Measurements from ENCODE around the gene COL6A2. TPM values are rescaled to one million over a fixed set of nuclear protein-coding genes. Genes with fewer than 3 reads are reported as not detected.
A peak's percentile ranks its signal among the peaks of the same experiment; 100 is the strongest.
"Not testable (repeated sequence)": the region's sequence is repeated elsewhere in the genome, so short reads cannot be mapped to it uniquely, and the experiment has no call there.

Gene COL6A2
- total and polyA plus RNA-seq, 2 experiments from 2014 or later = 509 to 832 TPM

- H4K20me1 ChIP-seq (ENCODE audit: insufficient read depth, poor library complexity, severe bottlenecking) = no peaks in the 10 kb centered on the region
- peaks cover 17% of the 10 kb centered on the region for H3K79me2 ChIP-seq
- H3K4me3 ChIP-seq = no peak overlapping the region
- no peaks in the 10 kb centered on the region for H3K9me2 ChIP-seq (replicated peaks; ENCODE audit: insufficient read depth)
- no peak for TF ChIP-seq CTCF (IDR thresholded peaks at IDR 0.05; ENCODE audit: poor library complexity)
- TF ChIP-seq EZH2 (IDR thresholded peaks at IDR 0.05; ENCODE audit: borderline replicate concordance) = no peak
- TF ChIP-seq EZH2phosphoT487 (IDR thresholded peaks at IDR 0.05; ENCODE audit: low read depth, severe bottlenecking, unreplicated experiment) = no peak
- H3K4me1 ChIP-seq (ENCODE audit: insufficient read depth) = no peaks in the 10 kb centered on the region
- H2AFZ ChIP-seq = no peak overlapping the region
- H3K27me3 ChIP-seq = no peaks in the 10 kb centered on the region
- no peaks in the 10 kb centered on the region for H3K36me3 ChIP-seq (replicated peaks; ENCODE audit: insufficient read depth, low read depth)
- DNase-seq (ENCODE audit: low spot score) = no peak
- no peak overlapping the region for H3K4me2 ChIP-seq
- 92% methylated on average over 15 of the region's 21 CpGs for WGBS (ENCODE audit: low lambda C conversion rate, missing lambda C conversion rate)
- no peak overlapping the region for H3K27ac ChIP-seq
- H3K9me3 ChIP-seq (ENCODE audit: low read depth) = no peaks in the 10 kb centered on the region
These were observed 74.3 kb downstream of the COL6A2 start for GRCh38 chr21:46171996-46172862.

- DNase-seq (ENCODE audit: low spot score) = peak; percentile 1
- 93% methylated on average over 5 of the region's 6 CpGs for WGBS (ENCODE audit: low lambda C conversion rate, missing lambda C conversion rate)
- Histone ChIP-seq H3K27me3 (no peaks in the 10 kb centered on the region), H3K36me3 (replicated peaks; ENCODE audit: insufficient read depth, low read depth) (no peaks in the 10 kb centered on the region), H3K9me2 (replicated peaks; ENCODE audit: insufficient read depth) (no peaks in the 10 kb centered on the region), H3K9me3 (ENCODE audit: low read depth) (peaks cover 5% of the 10 kb centered on the region), H3K27ac (no peak overlapping the region), H3K4me2 (no peak overlapping the region), H3K4me3 (no peak overlapping the region), H4K20me1 (ENCODE audit: insufficient read depth, poor library complexity, severe bottlenecking) (no peaks in the 10 kb centered on the region), H2AFZ (no peak overlapping the region), H3K79me2 (peaks cover 22% of the 10 kb centered on the region), H3K4me1 (ENCODE audit: insufficient read depth) (no peaks in the 10 kb centered on the region)
- no peak for TF ChIP-seq EZH2 (IDR thresholded peaks at IDR 0.05; ENCODE audit: borderline replicate concordance)
- no peak for TF ChIP-seq CTCF (IDR thresholded peaks at IDR 0.05; ENCODE audit: poor library complexity)
- TF ChIP-seq EZH2phosphoT487 (IDR thresholded peaks at IDR 0.05; ENCODE audit: low read depth, severe bottlenecking, unreplicated experiment) = no peak
These were observed 75.1 kb downstream of the COL6A2 start for GRCh38 chr21:46172863-46173528.

- Histone ChIP-seq H3K9me2 (replicated peaks; ENCODE audit: insufficient read depth) (no peaks in the 10 kb centered on the region), H3K27ac (no peak overlapping the region), H3K4me3 (no peak overlapping the region), H3K4me2 (no peak overlapping the region), H2AFZ (no peak overlapping the region), H3K79me2 (peaks cover 22% of the 10 kb centered on the region), H3K9me3 (ENCODE audit: low read depth) (peaks cover 5% of the 10 kb centered on the region), H4K20me1 (ENCODE audit: insufficient read depth, poor library complexity, severe bottlenecking) (no peaks in the 10 kb centered on the region), H3K4me1 (ENCODE audit: insufficient read depth) (no peaks in the 10 kb centered on the region), H3K27me3 (no peaks in the 10 kb centered on the region), H3K36me3 (replicated peaks; ENCODE audit: insufficient read depth, low read depth) (no peaks in the 10 kb centered on the region)
- no peak for DNase-seq (ENCODE audit: low spot score)
- no peak for TF ChIP-seq CTCF (IDR thresholded peaks at IDR 0.05; ENCODE audit: poor library complexity)
- 100% methylated on average over 1 of the region's 1 CpG for WGBS (ENCODE audit: low lambda C conversion rate, missing lambda C conversion rate)
These were observed 75.7 kb downstream of the COL6A2 start for GRCh38 chr21:46173573-46173972.

GRCh38 chr21:46176443-46177129 lies 78.7 kb downstream of the COL6A2 start:
- H3K9me2 ChIP-seq (replicated peaks; ENCODE audit: insufficient read depth); H3K4me1 ChIP-seq (ENCODE audit: insufficient read depth); H2AFZ ChIP-seq; H3K4me3 ChIP-seq; H3K27ac ChIP-seq; H4K20me1 ChIP-seq (ENCODE audit: insufficient read depth, poor library complexity, severe bottlenecking); H3K9me3 ChIP-seq (ENCODE audit: low read depth); H3K36me3 ChIP-seq (replicated peaks; ENCODE audit: insufficient read depth, low read depth); H3K27me3 ChIP-seq; H3K4me2 ChIP-seq; DNase-seq (ENCODE audit: low spot score): not testable (repeated sequence)
- H3K79me2 ChIP-seq = peaks cover 22% of the 10 kb centered on the region
- 99% methylated on average over 3 of the region's 3 CpGs for WGBS (ENCODE audit: low lambda C conversion rate, missing lambda C conversion rate)
